ENCODE results near the gene PHC2.

- TF ChIP-seq CTCF (IDR thresholded peaks at IDR 0.05) (no peak), EZH2 (IDR thresholded peaks at IDR 0.05) (no peak), EZH2phosphoT487 (IDR thresholded peaks at IDR 0.05) (no peak)
These were observed 48.1 kb downstream of the PHC2 start for GRCh38 chr1:33382661-33383415.
